ENCODE measurements around the gene TSSK2.

- TF ChIP-seq POLR2A (IDR thresholded peaks at IDR 0.05) (no peak), CTCF (IDR thresholded peaks at IDR 0.05 in 4 of 5, conservative IDR thresholded peaks at IDR 0.05 in 1 of 5) (no peak)
These were observed 14.0 kb upstream of the TSSK2 start for GRCh38 chr22:19117111-19117512.

Data from gastrocnemius medialis (tissue), 4 donors.